ENCODE measurements around the gene THAP11.
A peak's percentile ranks its signal among the peaks of the same experiment; 100 is the strongest.

The THAP11 gene

DNA sequence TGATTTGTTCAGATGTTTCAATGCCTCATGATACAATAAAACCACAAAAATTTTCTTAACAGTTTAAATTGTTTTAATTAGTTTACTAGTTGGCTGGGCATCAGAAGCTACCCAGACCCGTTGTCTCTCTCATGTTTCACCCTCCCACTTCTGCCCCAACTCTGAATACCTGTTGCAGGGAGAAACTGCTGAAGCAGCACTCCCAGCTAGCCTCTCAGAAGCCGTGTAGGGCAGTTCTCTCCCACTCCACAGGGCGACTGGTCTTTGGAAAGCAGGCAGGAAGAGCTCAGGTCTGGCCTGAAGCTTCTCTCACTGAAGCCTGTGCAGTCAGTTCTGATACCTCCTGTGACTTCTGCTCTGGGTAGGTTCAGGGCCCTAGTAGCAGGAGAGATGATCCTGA, 29.1 kb downstream of the THAP11 start:
- TF ChIP-seq, protein P1, sequence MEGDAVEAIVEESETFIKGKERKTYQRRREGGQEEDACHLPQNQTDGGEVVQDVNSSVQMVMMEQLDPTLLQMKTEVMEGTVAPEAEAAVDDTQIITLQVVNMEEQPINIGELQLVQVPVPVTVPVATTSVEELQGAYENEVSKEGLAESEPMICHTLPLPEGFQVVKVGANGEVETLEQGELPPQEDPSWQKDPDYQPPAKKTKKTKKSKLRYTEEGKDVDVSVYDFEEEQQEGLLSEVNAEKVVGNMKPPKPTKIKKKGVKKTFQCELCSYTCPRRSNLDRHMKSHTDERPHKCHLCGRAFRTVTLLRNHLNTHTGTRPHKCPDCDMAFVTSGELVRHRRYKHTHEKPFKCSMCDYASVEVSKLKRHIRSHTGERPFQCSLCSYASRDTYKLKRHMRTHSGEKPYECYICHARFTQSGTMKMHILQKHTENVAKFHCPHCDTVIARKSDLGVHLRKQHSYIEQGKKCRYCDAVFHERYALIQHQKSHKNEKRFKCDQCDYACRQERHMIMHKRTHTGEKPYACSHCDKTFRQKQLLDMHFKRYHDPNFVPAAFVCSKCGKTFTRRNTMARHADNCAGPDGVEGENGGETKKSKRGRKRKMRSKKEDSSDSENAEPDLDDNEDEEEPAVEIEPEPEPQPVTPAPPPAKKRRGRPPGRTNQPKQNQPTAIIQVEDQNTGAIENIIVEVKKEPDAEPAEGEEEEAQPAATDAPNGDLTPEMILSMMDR (IDR thresholded peaks at IDR 0.05; ENCODE audit: insufficient read depth, low read depth, low read length, missing control alignments): no peak
- no peak for DNase-seq (ENCODE audit: low read depth)
- no peak overlapping the region for H3K4me3 ChIP-seq (ENCODE audit: low read length)

DNA sequence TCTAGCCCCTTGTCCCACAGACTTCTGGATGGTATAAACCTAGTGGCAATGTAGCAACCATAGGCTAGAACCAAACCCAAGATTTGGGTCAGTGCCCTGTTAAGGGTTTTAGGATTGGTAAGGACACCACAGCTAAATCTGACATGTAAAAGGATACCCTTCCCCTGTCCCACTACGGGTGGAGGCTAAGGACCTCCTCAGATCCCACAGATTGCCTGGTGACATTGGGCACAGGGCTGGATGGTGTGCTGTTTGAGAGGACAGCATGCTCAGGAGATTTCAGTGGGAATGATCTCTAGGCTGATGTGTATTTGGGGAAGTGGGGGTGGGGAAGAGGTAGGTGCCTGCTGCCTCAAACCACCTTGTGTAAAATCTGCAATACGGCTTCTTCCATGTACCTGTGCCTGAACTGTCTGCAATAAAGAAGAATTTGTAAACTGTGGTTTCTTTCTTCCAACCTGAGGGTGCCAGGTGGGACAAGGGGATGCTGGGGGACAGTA, 30.1 kb downstream of the THAP11 start:
- no peak for DNase-seq (ENCODE audit: low read depth)
- no peak overlapping the region for H3K4me3 ChIP-seq (ENCODE audit: low read length)
- TF ChIP-seq, protein P1 (IDR thresholded peaks at IDR 0.05; ENCODE audit: insufficient read depth, low read depth, low read length, missing control alignments): no peak

DNA sequence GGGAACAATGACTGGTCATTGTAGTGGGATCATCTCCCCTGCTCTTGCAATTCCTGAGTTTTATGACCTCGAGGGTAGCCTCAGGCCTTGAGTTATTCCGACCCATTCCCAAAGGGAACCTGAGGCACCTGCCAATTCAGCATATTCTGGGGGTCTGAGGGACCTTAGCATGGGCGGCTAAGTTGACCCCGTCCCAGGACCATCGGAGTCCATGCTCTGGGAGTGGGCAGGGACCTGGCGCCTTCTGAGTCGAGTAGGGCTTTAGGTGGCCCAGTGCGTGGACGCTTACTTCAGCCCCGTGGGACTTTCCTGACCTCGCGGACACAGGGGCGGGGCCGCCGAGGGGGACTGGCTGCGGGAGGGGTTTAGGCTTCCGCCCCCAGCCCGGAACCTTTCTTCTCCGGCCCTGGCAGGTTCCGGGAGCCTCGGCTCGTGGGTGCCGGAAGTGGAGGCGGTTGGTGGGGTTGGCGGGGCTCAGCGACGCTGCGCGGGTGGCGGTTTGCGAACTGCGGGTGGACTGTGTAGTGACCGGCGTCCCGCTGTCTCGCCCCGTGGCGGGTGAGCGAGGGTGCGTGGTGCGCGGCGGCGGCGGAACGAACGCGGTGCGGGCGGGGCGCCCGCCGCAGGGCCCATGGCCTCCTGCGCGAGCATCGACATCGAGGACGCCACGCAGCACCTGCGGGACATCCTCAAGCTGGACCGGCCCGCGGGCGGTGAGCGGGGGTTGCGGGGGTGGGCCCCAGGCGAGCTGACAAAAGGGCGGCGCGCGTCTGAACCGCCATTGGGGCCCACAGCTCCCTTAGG, 30.7 kb downstream of the THAP11 start, which contains the start of gene EDC4:
Gene EDC4, plus strand, starts transcription at position 422 of the 804 bp plus-strand sequence. Its CDS starts 210 bp downstream, at position 632.
- DNase-seq (ENCODE audit: low read depth): peak; percentile 73
- TF ChIP-seq, protein P1 (IDR thresholded peaks at IDR 0.05; ENCODE audit: insufficient read depth, low read depth, low read length, missing control alignments): no peak
- H3K4me3 ChIP-seq (ENCODE audit: low read length): peak within 1 kb of the TSS; percentile 79

DNA sequence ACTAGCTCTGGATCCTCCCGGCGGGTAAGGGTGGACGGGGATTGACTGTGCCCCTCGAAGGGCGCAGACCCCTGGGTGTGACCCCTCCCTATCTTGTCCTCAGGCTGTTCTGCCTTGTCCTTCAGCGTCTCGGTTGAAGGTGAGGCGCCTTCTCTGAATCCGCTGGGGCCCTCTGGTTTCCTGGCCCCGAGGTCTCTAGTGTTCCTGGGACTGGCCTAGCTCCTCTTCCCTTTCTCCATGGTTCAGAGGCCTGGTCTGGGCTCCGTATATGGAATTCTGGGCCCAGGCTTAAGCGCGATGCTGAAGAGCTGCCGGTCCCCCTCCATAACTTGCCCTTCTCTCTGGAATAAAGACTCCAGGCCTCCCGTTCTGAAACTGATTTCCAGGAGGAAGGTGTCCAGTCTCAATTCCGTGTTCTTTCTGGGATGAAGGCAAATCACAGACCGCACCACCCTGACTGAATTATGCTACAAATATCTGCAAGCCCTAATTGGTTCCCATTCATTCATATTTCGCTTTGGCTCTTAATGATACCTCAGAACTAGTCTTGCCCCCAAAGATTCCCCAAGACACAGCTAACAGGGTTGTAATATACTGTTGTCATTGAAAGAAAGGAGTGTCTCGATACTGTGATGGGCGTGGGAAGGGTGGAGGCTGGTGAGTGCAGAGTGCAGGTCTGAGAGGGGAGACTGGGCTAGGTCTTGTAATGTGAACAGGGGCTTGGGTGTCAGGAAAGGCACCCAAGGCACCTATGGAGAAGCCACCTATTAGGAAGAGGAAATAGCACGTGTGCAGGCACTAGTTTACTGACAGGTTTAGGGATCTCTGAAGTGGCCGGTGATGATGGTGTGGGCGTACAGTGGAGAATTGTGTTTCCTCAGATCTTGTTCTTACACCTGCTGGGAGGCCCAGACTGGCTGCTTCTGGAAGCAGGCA, 31.6 kb downstream of the THAP11 start:
- TF ChIP-seq, protein P1 (IDR thresholded peaks at IDR 0.05; ENCODE audit: insufficient read depth, low read depth, low read length, missing control alignments): no peak
- DNase-seq (ENCODE audit: low read depth): no peak
- H3K4me3 ChIP-seq (ENCODE audit: low read length): peak overlapping the region; percentile 79

DNA sequence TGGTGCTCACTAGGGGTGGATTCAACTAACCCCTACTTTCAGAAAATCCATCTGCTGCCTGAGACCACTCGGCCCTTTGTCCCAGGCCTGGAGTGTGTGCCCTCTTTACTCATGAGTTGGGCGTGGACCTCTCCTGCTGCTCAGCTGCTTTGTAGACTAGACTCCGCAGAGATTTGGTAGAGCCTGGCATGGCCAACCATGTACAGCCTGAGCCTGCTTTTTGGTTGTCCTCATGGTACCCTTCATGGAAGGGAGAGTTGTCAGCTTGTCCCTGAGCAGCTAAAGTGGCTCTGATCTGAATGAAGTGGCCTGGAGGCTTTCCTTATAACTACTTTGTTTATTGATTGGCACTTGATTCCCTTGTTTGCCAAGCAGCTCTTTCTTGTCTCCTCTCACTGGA, 32.3 kb downstream of the THAP11 start:
- TF ChIP-seq, protein P1 (IDR thresholded peaks at IDR 0.05; ENCODE audit: insufficient read depth, low read depth, low read length, missing control alignments): no peak
- peak overlapping the region; percentile 79 for H3K4me3 ChIP-seq (ENCODE audit: low read length)
- no peak for DNase-seq (ENCODE audit: low read depth)

DNA sequence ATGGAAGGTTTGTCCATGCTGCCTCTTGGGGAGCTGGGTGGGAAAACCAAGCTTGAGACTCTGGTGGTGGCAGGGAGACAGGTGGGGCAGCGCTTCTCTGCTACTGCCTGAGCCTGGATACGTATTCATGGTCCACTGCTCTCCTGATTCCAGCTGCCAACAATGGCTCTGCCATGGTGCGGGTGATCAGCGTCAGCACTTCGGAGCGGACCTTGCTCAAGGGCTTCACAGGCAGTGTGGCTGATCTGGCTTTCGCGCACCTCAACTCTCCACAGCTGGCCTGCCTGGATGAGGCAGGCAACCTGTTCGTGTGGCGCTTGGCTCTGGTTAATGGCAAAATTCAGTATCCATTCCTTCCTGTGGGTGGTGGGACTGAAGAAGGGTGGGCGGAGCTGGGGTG, 34.9 kb downstream of the THAP11 start:
- DNase-seq (ENCODE audit: low read depth): no peak
- TF ChIP-seq, protein P1 (IDR thresholded peaks at IDR 0.05; ENCODE audit: insufficient read depth, low read depth, low read length, missing control alignments): no peak
- no peak overlapping the region for H3K4me3 ChIP-seq (ENCODE audit: low read length)

Measured in epithelial cell of esophagus (primary cell).